HG03095 (cell line): Measurements from ENCODE around the gene CYTH2.
"Not testable (repeated sequence)": the region's sequence is repeated elsewhere in the genome, so short reads cannot be mapped to it uniquely, and the experiment has no call there.

Source experiments
- ATAC-seq: cut with Tn5 transposase; IDR thresholded peaks from one replicate; pipeline ENCODE4 v1.9.1; 2021; ENCODE audit warnings: moderate library complexity; ENCODE audit not compliant: unreplicated experiment

Gene CYTH2

DNA sequence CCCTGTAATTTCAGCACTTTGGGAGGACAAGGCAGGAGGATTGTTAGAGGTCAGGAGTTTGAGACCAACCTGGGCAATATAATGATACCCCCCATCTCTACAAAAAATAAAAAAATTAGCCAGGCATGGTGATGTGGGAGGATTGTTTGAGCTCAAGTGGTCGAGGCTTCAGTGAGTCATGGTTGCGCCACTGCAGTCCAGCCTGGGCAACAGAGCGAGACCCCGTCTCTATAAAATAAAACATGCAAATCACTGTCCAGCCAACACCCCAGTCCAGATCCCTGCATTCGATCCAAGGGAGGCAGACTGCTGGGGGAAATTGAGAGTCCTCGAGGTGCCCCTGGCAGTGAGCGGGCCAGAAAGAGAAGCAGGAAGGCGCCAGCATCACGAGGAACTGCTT is 7.0 kb downstream of the CYTH2 start:
- ATAC-seq: no peak

DNA sequence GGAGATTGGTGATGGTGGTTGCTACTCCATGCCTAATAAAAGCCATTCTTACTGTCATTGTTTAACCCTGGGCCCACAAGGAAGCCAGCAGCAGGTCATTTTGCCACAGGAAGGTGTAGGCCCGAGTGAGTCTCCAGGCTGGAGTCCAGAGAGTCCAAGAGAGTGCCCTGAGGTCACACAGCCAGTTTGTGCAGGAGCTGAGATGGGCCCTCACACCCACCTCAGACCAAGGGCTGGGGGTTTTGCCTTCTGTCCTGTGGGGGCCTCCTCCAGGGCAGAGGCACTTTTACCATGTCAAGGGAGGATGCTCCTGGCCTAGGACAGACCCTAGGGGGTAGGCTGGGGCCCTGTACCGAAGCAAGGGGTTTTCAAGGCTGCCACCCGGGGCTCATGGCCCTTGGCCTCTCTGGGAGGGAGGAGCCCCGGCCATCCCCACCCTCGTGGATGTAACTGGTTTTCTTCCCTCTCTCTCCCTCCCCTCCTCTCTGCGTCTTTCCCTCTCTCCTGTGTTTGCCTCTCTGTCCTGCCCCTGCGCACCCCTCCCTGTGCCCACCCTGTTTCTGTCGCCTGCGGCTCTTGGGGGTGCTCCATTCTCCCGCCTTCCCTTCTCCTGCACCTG is 8.0 kb downstream of the CYTH2 start:
- no peak for ATAC-seq

DNA sequence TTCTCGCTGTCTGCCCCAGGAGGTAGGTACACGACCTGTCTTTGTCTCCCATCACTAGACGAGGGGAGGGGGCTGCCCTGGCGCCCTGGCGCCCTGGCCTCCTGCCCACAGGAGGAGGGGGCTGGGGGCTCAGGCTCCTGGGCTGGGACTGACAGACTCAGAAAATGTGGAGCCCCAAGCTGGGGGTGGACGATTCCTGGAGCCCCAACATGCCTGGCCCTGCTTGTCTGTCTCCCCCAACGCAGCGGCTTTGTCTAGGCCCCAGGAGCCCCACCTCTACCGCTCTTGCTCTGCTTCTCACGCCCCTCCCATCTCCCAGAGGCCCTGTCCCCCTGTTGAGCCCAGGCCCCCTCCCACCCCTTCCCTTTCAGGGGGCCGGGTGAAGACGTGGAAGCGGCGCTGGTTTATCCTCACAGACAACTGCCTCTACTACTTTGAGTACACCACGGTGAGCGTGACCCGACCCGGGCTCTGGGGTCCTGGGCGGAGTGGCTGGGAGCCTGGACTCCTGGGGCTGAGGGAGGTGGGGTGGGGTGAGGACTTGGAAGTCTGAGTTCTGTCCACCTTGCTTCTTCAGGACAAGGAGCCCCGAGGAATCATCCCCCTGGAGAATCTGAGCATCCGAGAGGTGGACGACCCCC is 8.6 kb downstream of the CYTH2 start:
- ATAC-seq: no peak

DNA sequence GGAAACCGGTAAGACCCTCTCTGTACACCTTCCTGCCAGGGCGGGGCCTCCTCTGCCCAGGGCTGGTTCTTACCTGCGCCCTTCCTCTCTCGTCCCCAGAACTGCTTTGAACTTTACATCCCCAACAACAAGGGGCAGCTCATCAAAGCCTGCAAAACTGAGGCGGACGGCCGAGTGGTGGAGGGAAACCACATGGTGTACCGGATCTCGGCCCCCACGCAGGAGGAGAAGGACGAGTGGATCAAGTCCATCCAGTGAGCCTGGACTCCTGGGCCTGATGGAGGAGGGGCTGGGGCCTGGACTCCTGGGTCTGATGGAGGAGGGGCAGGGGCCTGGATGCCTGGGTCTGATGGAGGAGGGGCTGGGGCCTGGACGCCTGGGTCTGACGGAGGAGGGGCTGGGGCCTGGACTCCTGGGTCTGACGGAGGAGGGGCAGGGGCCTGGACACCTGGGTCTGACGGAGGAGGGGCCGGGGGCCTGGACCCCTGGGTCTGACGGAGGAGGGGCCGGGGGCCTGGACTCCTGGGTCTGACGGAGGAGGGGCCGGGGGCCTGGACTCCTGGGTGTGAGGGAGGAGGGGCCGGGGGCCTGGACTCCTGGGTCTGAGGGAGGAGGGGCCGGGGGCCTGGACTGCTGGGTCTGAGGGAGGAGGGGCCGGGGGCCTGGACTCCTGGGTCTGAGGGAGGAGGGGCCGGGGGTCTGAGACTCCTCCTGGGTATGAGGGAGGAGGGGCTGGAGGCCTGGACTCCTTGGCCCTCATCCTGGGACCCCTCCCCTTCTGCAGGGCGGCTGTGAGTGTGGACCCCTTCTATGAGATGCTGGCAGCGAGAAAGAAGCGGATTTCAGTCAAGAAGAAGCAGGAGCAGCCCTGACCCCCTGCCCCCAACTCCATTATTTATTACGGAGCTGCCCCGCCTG is 9.4 kb downstream of the CYTH2 start:
- ATAC-seq: no peak

DNA sequence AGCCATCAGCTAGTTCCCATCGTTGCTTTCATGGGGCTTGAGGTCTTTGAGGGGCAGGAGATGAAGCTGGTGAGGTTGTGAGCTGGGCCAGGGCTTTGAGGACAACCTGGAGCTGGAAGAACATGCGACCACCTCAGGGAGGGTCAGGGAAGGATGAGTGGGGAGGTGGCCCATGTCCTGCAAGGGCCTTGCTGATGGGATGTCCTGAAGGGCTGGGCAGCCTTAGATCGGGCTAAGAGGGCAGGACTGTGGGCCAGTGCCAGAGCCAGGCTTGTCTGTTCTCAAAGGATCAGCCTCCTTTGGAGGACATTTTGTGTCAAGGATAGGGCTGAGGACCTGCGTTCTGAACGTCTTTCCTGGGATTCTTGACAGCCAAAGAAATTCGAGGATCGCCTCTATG is 10.5 kb downstream of the CYTH2 start:
- ATAC-seq: no peak

DNA sequence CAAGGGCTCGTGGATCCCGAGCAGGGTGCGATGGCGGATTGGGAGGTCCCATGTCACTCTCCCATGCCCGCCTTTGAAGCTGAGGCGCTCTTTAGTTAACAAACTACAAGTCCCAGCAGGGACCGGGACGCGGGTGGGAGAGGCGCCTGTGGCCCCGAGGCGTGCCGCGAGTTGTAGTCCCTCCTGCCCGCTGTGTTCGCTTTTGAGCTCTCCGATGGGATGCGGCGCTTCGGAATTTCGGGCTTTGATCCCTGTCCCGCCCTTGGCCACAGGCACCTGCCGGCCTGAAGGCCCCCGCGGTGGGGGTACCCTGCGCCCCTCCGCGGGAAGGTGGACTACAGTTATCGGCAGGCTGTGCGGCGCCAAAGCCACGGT is 11.0 kb downstream of the CYTH2 start:
- no peak for ATAC-seq

DNA sequence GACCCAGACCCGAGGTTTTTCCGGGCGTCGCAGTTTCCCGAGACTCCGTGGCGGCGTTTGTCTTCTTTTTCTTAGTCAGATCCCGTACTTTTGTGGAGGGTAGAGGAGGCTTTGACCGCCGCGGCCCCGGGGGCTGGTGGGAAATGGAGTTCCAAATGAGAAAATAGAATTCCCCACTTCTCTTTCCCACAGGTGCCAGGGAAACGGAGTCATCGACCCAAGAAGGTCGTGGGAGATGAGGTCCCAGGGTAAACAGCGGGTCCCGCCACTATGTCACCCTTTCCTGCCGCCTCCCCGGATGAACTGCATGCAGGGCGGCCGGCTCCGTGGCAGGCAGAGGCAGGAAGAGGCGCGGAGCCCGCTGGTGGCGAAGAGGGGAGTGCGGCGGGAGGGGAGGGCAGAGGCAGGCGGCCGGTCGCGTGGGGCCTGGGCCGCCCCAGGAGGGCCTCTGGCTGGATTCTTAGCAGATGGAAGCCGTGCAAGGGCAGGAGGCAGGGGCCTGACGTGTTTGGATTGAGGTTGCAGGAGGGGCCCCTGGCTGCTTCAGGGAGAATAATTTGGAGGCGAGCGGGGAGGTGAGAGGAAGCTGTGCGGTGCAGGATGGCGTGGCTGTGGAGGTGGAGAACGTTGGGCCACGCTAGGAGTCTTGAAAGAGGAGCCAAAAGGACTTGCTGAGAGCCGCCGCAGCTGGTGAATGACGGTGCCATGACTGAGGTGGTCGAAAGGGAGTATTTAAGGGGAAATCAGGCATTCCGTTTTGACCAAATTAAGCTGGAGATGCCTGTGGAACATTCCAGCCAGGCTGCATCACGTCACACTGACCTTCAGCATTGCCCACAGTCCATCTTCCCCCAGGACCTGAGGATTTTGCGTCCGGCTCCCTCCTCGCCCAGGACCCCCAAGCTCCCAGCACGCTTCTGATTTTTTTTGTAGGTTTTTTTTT is 11.7 kb downstream of the CYTH2 start:
- ATAC-seq: no peak

DNA sequence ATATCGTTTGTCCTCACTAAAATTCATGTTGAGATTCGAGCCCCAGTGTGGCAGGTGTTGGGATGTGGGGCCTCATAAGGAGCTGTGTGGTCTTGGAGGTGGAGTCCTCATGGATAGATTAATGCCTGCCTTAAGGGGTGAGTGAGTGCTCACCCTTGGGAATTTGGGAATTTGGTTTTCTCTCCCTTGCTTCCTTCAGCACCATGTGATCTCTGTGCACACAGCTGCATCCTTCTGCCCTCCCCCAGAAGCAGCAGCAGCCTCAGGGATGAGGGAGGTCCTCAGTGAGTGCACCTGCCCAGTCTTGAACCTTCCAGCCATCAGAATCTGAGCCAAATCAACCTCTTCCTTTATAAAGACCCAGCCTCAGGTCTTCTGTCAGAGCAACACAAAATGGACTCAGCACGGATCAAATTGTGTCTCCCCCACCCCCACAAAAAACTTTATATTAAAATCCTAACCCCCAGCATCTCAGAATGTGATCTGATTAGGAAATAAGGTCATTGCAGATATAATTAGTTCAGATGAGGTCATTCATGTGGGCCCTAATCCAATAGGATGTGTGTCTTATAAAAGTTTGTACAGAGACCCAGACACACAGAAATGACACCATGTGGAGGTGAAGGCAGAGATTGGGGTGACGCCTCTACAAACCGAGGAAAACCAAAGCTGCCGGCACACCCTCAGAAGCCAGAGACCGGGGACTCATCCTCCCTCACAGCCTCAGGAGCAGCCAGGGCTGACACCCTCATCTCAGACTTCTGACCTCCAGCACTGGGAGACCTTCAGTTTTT is 12.9 kb downstream of the CYTH2 start:
- no peak for ATAC-seq

DNA sequence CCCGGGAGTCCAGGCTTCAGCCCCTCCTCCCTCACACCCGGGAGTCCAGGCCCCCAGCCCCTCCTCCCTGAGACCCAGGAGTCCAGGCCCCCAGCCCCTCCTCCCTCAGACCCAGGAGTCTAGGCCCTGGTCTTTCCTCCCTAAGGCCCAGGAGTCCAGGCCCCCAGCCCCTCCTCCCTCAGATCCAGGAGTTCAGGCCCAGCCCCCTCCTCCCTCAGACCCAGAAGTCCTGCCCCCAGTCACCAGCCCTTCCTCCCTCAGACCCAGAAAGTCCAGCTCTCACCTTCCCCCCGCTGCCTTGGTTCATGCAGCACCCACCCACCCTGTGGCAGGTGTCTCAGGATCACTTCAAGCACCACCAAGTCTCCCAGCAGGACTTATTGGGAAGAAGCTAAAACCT is 14.1 kb downstream of the CYTH2 start:
- no peak for ATAC-seq

DNA sequence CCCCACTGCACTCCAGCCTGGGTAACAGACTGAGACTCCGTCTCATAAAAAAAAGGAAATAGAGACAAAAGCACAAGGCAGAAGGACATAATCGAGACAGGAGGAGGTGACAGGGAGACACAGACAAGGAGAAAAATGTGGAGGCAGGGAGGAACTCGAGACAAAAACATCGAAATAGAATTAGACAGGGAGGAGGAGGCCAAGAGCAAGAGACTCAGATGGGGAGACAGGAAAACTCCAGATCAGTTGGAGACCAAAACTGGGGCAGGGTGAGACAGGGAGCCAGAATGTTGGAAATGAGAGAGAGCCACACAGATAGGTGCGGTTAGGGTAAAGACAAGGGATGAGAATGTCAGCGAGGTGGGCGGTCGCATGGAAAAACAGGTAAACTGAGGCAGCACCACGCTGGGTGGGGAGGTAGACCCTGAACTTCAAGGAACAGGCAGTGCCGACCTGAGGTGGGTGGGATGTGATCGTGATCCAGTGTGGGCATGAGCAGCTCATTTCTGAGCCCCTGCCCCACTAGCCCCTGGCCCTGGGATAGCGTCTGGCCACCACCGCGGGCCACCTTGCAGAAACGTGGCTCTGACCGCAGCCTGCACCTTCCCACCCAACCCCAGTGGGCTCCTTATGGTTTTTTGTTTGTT is 15.2 kb downstream of the CYTH2 start:
- no peak for ATAC-seq

DNA sequence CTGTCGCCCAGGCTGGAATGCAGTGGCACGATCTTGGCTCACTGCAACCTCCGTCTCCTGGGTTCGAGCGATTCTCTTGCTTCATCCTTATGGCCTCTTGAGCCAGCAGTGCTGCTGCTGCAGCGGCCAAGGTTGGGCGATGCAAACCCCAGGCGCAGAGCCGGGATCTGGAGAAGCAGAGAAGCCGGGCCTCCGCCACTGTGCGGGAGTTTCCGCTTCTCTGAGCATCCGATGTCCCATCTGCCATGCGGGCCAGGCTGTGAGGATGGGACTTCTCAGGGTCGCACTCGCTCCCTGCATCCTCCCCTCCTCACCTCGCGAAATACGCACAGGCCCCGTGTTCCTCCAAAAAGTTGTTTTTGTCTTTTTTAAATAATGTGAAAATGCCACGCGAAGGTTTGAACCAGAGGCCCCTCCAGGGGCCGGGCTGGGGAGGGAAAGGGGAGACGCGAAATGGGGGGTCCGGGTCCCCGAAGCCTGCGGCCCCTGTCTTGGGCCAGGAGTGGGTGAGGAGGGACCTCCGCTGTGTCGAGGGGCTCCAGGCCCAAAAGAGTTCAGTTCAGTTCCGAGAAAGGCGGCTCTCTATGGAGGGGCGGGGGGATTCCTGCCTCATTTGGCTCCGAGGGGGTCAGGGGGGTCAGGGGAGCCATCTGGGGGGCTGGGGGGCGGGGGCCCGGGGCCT is 15.9 kb downstream of the CYTH2 start:
- ATAC-seq: no peak

DNA sequence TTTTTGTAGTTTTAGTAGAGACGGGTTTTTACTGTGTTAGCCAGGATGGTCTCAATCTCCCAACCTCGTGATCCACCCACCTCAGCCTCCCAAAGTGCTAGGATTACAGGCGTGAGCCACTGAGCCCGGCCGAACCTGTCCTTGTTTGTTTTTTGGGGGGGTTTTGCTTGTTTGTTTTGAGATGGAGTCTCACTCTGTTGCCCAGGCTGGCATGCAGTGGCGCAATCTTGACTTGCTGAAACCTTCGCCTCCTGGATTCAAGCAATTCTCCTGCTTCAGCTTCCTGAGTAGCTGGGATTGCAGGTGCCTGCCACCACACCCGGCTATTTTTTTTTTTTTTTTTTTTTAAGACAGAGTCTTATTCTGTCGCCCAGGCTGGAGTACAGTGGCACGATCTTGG is 17.5 kb downstream of the CYTH2 start:
- ATAC-seq: not testable (repeated sequence)

DNA sequence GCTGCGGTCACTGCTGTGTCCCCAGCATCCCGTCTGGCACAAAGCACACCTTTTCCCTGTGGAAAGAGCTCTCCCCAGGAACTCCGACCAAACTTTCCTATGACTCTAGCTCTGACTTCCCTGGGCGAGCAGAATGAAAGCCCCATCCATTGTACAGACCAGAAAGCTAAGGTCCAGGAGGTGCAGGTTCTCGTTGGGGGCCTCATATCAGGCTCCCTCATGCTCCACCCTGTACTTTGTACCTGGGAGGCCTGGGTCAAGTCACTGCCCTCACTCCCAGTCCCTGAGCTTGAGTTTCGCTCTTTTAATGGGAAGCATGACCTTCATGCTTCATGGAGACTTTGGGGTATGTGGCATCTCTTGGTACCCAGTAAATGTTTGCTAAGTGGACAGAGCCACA is 18.4 kb downstream of the CYTH2 start:
- ATAC-seq: no peak

DNA sequence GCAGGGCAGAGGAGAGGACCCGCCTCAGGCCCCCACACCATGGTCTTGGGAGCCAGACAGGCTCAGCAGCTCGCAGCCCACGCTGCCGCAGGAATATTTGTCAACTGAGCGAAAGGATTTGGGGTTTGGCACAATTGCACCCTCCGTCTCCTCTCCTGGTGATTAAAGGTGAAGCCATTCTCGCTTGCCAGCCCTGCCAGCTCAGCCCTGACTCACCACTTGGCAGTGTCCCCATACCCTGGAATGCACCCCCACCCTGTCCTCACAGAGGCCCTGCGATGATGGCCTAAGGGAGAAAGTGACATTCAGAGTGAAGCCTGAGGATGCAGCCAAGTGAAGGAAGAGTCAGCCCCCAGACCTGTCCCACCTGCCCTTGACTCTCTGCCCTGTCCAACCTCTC is 18.8 kb downstream of the CYTH2 start:
- ATAC-seq: no peak

DNA sequence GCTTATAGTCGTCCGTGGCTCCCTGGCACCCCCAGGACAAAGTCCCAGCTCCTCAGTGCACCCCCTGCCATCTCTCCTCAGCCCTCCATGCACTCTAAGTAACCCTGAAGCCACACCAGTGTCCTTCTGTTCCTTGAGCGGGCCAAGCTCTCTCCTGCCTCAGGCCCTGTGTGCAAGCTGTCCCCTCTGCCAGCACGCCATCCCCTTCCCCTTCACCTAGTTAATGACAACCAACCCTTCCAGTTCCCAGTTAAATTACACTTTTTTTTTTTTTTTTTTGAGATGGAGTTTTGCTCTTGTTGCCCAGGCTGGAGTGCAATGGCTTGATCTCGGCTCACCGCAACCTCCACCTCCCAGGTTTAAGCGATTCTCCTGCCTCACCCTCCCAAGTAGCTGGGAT is 19.3 kb downstream of the CYTH2 start:
- not testable (repeated sequence) for ATAC-seq

DNA sequence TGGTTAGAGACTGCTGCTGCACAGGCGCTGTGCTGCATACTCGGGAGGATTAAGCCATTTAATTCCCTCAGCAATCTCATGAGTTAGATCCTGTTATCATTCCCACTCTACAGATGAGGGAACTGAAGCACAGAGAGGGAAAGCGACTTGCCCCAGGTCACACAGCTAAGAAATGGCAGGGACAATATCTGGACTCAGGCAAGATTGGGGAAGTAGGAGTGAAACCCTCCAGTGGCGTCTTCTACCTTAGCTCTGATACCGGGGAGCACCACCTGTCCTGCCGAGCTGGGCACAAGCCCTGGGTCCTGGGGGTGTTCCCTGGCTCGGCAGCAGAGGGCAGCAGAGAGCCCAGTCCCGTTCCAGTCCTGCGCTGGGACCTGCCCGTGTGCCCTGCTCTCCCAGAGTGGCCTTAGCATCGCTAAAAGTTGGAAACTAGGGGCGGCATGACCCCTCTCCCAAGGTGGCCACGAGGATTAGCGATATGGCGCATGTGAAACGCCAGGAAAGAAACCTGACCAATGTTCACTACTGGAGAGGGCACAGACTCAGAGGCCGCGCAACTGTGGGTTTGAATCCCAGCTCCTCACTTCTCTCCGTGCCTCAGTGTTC is 20.5 kb downstream of the CYTH2 start:
- no peak for ATAC-seq

DNA sequence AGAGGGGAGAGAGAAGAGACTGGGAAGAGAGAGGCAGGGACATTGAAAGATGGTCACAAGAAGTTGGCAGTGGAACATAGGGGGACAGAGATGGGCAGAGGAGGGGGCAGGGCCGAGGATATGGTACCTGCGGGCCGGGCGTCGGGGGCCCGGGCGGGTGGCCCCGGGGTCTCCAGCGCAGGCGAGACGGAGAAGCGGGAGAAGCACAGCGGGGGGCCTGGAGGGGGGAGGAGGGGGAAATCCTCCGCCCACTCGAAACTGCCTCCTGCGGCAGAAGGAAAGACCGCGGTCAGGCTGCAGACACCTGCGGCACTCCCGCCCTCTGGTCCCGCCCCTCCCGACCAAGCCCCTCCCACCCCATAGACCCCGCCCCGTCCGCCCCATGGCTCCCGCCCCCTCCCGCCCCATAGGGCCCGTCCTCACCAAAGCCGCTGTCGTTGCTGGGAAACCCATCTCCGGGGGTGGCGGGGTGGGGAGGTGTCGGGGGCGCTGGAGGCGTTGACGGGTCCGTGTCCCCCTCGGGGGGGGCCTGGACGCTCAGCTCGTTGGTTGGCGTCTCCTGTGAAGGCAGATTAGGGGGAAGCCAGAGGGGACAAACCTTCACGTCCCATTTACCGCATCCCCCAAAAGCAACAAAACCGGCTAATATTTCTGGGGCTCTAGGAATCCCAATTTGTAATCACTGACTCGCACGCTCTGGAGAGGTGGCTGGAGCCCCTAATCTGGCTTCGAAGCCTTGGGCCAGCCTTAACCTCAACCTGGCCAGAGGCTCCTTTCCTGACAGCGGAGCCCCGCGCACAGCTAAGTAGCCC is 22.0 kb downstream of the CYTH2 start:
- no peak for ATAC-seq

DNA sequence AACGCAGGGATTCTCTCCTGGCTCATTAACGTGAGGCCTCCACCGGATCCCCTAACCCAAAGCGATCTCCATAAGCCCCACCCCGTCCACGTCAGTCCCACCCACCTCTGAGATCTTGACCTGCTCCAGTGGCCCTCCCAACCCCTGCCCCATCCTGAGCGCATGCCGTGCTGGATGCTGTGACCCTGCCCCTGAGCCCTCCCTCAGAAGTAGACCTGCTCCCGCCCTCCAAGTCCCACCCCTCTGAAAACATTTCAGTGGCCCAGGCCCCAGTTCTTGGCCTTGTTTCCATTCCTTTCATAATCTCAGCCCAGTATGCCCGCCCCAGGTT is 22.6 kb downstream of the CYTH2 start:
- no peak for ATAC-seq
